GM21576 (cell line): Measurements from ENCODE around the gene MBNL3.
A peak's percentile ranks its signal among the peaks of the same experiment; 100 is the strongest.
"Not testable (repeated sequence)": the region's sequence is repeated elsewhere in the genome, so short reads cannot be mapped to it uniquely, and the experiment has no call there.

Source experiments
- ATAC-seq: cut with Tn5 transposase; IDR thresholded peaks from one replicate; pipeline ENCODE4 v1.9.1; 2021; ENCODE audit warnings: mild to moderate bottlenecking, moderate library complexity; ENCODE audit not compliant: unreplicated experiment

The MBNL3 gene

GRCh38 chrX:132382068-132382467 lies 106.8 kb downstream of the MBNL3 start:
- ATAC-seq, result no peak

GRCh38 chrX:132378281-132378680 lies 110.6 kb downstream of the MBNL3 start:
- ATAC-seq, result no peak

- ATAC-seq, result no peak
Observed at GRCh38 chrX:132375941-132376340, 112.9 kb downstream of the MBNL3 start.

- ATAC-seq, result no peak
Observed at GRCh38 chrX:132373610-132374009, 115.2 kb downstream of the MBNL3 start.

- no peak for ATAC-seq
Observed at GRCh38 chrX:132369617-132370326, 119.1 kb downstream of the MBNL3 start.

GRCh38 chrX:132367984-132368383 lies 120.9 kb downstream of the MBNL3 start:
- no peak for ATAC-seq

GRCh38 chrX:132367314-132367713 lies 121.5 kb downstream of the MBNL3 start:
- no peak for ATAC-seq

GRCh38 chrX:132365490-132365889 lies 123.3 kb downstream of the MBNL3 start:
- ATAC-seq, result no peak

GRCh38 chrX:132364313-132364712 lies 124.5 kb downstream of the MBNL3 start:
- ATAC-seq, result no peak

- no peak for ATAC-seq
Observed at GRCh38 chrX:132353430-132353829, 135.4 kb downstream of the MBNL3 start.

GRCh38 chrX:132336172-132336571 lies 152.7 kb downstream of the MBNL3 start:
- no peak for ATAC-seq

- ATAC-seq, result peak; percentile 52
Observed at GRCh38 chrX:132333351-132333750, 155.5 kb downstream of the MBNL3 start.

GRCh38 chrX:132331532-132331931 lies 157.3 kb downstream of the MBNL3 start:
- no peak for ATAC-seq

- ATAC-seq, result no peak
Observed at GRCh38 chrX:132331000-132331399, 157.8 kb downstream of the MBNL3 start.

GRCh38 chrX:132330156-132330729 lies 158.6 kb downstream of the MBNL3 start:
- no peak for ATAC-seq

- not testable (repeated sequence) for ATAC-seq
Observed at GRCh38 chrX:132326960-132327359, 161.9 kb downstream of the MBNL3 start.
